AG10803 (cell line): ENCODE data around the gene NUP62.
A peak's percentile ranks its signal among the peaks of the same experiment; 100 is the strongest.

Experiments used
- DNase-seq: peaks from one replicate; pipeline ENCODE4 v3.0.0; 2010; ENCODE audit warnings: low read depth
- H3K4me3 ChIP-seq: 2 replicates; pipeline ENCODE4 v1.5.1; 2011; ENCODE audit warnings: mild to moderate bottlenecking, low read length, control low read depth
- TF ChIP-seq, protein P1 (sequence below): conservative IDR thresholded peaks from 2 replicates; pipeline ENCODE4 v1.5.1; 2011; ENCODE audit warnings: mild to moderate bottlenecking, low read length, control low read depth, inconsistent platforms

Gene NUP62

DNA sequence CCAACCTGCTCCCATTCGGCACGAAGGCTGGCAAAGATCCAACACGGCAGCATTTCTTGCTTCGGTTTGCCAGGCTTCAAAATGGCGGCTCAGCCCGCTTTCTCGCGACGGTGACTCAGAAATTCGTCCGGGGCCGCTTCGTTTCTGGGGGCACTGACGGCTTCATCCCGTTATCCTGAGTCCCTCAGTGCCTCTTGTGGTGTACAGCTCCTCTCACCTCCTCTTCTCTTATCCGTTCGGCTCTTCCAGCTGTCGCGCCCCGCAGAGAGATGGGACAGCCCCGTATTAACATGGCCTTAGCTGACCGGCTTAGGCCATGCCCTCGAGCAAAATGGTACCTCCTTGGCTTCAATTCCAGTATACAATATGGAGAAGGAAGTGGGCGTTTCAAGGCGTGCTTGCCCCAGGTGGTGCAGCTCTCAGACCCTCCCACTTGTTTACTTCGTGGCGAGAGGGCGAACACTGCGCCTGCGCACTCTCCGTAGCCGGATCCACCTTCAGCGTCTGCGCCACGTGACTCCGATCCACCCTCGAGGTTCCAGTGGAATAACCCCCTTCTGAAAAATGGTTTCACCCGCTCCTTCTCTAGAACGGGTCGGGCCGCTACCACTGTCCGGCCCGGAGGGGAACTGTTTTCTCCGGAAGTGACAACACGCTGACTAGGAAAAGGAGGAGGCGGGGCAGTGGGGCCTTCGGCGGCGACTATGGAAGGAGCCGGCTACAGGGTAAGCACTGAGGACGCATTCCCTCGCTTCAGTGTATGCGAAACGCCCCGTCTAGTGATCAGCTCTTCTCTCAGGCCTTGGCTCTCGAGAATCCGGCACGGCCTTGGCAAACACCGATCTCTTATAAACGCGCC, 52.1 kb downstream of the NUP62 start, which contains the start of the genes AKT1S1 and TBC1D17:
Gene AKT1S1 (minus strand): TSS at position 336 of the 859 bp plus-strand sequence. CDS start 4,060 bp downstream, outside the sequence.
Gene TBC1D17 (plus strand): TSS at position 683 of the 859 bp plus-strand sequence. CDS start 22 bp downstream, at position 705.
- TF ChIP-seq, protein P1, sequence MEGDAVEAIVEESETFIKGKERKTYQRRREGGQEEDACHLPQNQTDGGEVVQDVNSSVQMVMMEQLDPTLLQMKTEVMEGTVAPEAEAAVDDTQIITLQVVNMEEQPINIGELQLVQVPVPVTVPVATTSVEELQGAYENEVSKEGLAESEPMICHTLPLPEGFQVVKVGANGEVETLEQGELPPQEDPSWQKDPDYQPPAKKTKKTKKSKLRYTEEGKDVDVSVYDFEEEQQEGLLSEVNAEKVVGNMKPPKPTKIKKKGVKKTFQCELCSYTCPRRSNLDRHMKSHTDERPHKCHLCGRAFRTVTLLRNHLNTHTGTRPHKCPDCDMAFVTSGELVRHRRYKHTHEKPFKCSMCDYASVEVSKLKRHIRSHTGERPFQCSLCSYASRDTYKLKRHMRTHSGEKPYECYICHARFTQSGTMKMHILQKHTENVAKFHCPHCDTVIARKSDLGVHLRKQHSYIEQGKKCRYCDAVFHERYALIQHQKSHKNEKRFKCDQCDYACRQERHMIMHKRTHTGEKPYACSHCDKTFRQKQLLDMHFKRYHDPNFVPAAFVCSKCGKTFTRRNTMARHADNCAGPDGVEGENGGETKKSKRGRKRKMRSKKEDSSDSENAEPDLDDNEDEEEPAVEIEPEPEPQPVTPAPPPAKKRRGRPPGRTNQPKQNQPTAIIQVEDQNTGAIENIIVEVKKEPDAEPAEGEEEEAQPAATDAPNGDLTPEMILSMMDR: no peak
- peak within 1 kb of the TSS; percentile 100 for H3K4me3 ChIP-seq
- peak; percentile 100 for DNase-seq

DNA sequence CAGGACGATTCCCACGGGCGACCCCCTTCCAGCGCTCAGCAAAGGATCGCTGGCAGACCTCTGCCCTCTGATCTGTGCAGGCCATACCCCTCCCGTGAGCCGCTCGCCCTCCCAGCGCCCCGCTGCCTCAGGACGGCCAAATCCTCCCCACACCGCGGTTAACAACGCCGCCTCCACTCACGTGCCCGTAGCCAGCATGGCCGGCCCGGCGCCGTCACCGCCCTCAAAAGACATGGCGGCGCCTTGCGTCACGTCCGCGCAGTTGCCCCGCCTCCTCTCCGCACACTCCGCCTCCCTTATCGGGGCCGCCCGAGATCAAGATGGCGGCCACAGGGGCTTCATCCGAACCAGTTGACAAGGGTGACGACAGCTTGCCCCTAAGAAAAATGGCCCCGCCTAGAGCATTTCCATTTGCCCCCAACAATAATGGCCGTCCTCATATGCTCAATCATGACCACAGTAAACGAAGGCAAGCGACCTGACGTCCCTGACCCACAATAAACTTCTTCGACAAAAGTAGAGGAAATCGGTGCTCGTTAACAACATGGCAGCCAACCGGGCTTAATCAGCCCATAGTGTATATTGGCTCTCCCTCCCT, 52.8 kb downstream of the NUP62 start:
- TF ChIP-seq, protein P1: no peak
- peak; percentile 99 for DNase-seq
- peak overlapping the region; percentile 100 for H3K4me3 ChIP-seq

DNA sequence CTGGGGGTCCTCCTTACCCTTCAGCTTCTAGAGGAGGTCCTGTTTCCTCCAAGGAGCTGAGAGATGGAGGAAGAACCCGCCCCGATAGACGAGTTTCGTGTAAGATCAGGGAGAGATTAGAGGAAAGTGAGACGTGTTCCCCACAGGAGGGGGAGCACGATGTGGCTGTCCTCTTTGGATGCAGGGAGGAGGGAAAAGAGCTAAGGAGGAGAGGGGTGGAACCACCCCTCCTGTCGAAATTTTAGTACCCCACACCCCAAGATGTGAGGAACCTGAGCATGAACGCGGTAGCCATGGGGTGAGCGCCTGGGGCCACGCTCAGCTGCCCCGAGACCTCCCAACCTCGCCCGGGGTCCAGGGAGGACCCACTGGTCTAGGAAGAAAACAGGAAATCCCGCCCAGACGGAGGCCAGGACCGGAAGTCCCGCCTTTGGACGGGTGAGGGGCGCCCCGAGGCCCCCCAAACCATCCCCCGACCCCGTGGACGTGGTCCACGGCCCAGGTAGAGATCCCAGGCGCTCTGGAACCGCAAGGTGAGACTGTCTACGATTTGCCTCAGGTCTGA, 53.4 kb downstream of the NUP62 start:
- peak overlapping the region; percentile 100 for H3K4me3 ChIP-seq
- DNase-seq: peak; percentile 27
- TF ChIP-seq, protein P1: no peak

DNA sequence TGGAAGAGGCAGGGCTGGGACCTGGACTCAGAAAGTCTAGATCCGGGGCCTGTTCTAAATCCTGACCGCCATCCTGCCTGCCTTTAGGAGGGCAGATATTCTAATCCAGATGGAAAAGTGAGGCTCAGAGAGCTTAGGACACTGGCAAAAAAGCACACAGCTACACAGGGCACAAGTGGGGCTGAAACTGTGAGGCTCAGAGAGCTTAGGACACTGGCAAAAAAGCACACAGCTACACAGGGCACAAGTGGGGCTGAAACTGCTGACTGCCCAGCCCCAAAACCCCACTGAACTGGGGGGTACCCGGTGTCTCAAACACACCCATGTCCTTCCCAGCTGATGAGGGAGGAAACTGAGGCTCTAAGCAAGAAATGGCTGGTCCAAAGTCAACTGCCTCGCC, 54.1 kb downstream of the NUP62 start:
- TF ChIP-seq, protein P1: no peak
- peak overlapping the region; percentile 100 for H3K4me3 ChIP-seq
- DNase-seq: no peak

DNA sequence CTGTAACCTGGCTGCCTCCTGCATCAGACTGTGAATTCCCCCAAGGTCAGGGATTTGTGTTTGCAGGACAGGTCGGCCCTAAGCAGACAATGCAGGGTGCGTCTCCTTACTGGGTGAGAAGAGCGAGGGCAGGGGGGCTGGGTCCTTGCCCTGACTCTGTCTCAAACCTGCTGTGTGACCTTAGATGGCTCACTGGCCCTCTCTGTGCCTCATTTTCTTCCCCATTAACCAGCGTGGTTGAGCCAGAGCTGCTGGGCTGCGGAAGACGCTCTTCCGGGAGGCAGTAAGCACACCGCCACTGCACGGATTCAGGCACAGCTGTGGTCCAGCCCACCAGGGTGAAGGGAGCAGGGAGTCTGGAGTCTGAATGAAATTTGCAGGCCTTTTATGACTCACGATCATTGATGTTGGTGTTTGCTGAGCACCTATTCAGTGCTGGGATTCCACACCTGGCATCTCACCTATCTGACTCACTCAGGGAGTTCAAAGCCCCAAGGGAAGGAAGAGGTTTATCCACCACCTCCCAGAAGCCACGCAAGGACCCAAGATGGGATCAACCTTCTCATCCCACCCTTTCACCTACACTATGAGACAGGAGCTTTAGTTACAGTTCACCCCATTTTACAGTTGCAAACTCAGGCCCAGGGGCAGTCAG, 54.7 kb downstream of the NUP62 start:
- peak overlapping the region; percentile 100 for H3K4me3 ChIP-seq
- TF ChIP-seq, protein P1: no peak
- no peak for DNase-seq

DNA sequence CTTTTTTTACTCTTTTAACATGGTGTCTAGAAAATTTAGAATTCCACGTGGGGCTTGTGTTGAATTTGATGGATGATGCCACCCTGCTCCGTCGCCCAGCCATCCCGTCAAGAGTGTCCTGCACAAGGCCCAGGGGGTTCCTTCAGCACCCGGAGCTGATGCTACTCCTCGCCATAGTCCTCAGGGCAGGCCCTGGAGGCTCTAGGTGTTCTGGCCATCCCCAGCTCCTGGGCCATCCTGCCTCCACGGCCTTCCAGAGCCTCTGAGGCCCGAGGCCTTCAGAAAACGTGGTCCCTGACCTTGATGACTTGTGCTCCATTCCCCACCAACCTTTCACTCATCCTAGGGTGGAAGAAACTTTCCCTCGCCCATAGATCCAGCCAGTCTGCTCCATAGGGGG, 55.5 kb downstream of the NUP62 start:
- H3K4me3 ChIP-seq: no peak overlapping the region
- TF ChIP-seq, protein P1: no peak
- DNase-seq: no peak
